Measurements from ENCODE around the gene PNPLA1.
"Not testable (repeated sequence)": the region's sequence is repeated elsewhere in the genome, so short reads cannot be mapped to it uniquely, and the experiment has no call there.

PNPLA1 gene

GRCh38 chr6:36319436-36319762 is 49.5 kb downstream of the PNPLA1 start:
- no peak for DNase-seq

- no peak for DNase-seq
Measured at GRCh38 chr6:36319821-36320220, 50.0 kb downstream of the PNPLA1 start.

GRCh38 chr6:36320475-36320874 is 50.6 kb downstream of the PNPLA1 start:
- no peak for DNase-seq

- no peak for DNase-seq
Measured at GRCh38 chr6:36322591-36322990, 52.7 kb downstream of the PNPLA1 start.

GRCh38 chr6:36323062-36323461 is 53.2 kb downstream of the PNPLA1 start:
- DNase-seq: no peak

- no peak for DNase-seq
Measured at GRCh38 chr6:36324191-36324590, 54.3 kb downstream of the PNPLA1 start.

GRCh38 chr6:36324715-36325114 is 54.9 kb downstream of the PNPLA1 start:
- DNase-seq: no peak

- DNase-seq: no peak
Measured at GRCh38 chr6:36326356-36326995, 56.6 kb downstream of the PNPLA1 start.

- DNase-seq: no peak
Measured at GRCh38 chr6:36327226-36327918, 57.5 kb downstream of the PNPLA1 start.

GRCh38 chr6:36327919-36328236 is 58.0 kb downstream of the PNPLA1 start:
- no peak for DNase-seq

GRCh38 chr6:36328600-36328999 is 58.7 kb downstream of the PNPLA1 start:
- DNase-seq: no peak

GRCh38 chr6:36329798-36330291 is 60.0 kb downstream of the PNPLA1 start:
- no peak for DNase-seq

GRCh38 chr6:36330366-36330765 is 60.5 kb downstream of the PNPLA1 start:
- no peak for DNase-seq

- no peak for DNase-seq
Measured at GRCh38 chr6:36331381-36331780, 61.5 kb downstream of the PNPLA1 start.

GRCh38 chr6:36333171-36333895 is 63.5 kb downstream of the PNPLA1 start:
- DNase-seq: no peak

GRCh38 chr6:36333931-36334725 is 64.3 kb downstream of the PNPLA1 start:
- no peak for DNase-seq

GRCh38 chr6:36334832-36335459 is 65.1 kb downstream of the PNPLA1 start:
- no peak for DNase-seq

GRCh38 chr6:36335465-36336207 is 65.8 kb downstream of the PNPLA1 start:
- no peak for DNase-seq

- no peak for DNase-seq
Measured at GRCh38 chr6:36336208-36336710, 66.4 kb downstream of the PNPLA1 start.

GRCh38 chr6:36336779-36337241 is 67.0 kb downstream of the PNPLA1 start, which contains the start of gene BNIP5:
Gene BNIP5 (minus strand): TSS chr6:36336888. CDS start chr6:36330690, 6,198 bp downstream.
- DNase-seq: no peak

GRCh38 chr6:36337814-36338213 is 68.0 kb downstream of the PNPLA1 start:
- no peak for DNase-seq

- not testable (repeated sequence) for DNase-seq
Measured at GRCh38 chr6:36338223-36338622, 68.4 kb downstream of the PNPLA1 start.

All from 8988T (cell line).